NK-92 treated with Interleukin-12 subunit alpha and Interleukin-12 subunit beta, amount 100 ng/mL, for 24 hours (cell line): ENCODE results near the gene KARS1.
A peak's percentile ranks its signal among the peaks of the same experiment; 100 is the strongest.

Experiments used
- DNase-seq: peaks from one replicate; lab custom pipeline; 2025; lab: John Stamatoyannopoulos, UW

The KARS1 gene

GRCh38 chr16:75647492-75648264, at the start of gene KARS1, which contains the start of gene TERF2IP:
KARS1 (minus strand) TSS chr16:75647665; CDS start chr16:75647639, 26 bp downstream.
TERF2IP (plus strand) TSS chr16:75647773; CDS start chr16:75647883, 110 bp downstream.
- DNase-seq = peak; percentile 82

- no peak for DNase-seq
Observed at GRCh38 chr16:75695708-75696107, 48.2 kb upstream of the KARS1 start.

- no peak for DNase-seq
Observed at GRCh38 chr16:75687361-75687760, 39.9 kb upstream of the KARS1 start.

- DNase-seq = no peak
Observed at GRCh38 chr16:75682308-75682707, 34.8 kb upstream of the KARS1 start.

GRCh38 chr16:75679366-75679765, 31.9 kb upstream of the KARS1 start:
- no peak for DNase-seq

- DNase-seq = no peak
Observed at GRCh38 chr16:75676909-75677308, 29.4 kb upstream of the KARS1 start, which contains the start of gene CPHXL2. CPHXL2 (minus strand) TSS chr16:75677009; CDS start chr16:75676999, 10 bp downstream.

- DNase-seq = no peak
Observed at GRCh38 chr16:75667503-75667902, 20.0 kb upstream of the KARS1 start.

DNA sequence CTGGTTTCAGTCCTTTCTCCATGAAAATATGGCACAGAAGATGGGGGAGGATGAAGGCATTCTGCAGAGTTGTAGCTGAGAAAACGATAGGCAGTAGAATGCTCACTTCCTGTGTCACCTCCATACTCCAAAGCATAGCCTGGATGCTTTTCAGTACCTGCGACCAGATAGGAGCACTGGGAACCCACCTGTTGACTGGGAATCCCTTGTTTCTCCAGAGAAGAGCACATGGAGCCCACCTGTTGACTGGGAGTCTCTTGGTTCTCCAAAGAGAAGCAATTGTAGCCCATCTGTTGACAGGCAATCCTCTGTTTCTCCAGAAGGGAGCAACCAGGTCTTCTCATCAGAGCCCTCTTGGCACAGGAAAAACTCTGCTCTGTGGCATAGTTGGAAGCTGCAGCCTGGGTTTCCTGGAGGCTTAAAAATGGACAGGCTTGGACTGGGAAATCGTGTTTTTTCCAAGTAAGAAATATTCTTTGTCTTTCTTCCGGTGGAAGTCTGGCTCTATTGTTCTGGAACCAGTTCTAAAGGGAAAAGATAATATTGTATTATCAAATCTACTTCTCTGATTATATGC, 13.3 kb upstream of the KARS1 start:
- no peak for DNase-seq

DNA sequence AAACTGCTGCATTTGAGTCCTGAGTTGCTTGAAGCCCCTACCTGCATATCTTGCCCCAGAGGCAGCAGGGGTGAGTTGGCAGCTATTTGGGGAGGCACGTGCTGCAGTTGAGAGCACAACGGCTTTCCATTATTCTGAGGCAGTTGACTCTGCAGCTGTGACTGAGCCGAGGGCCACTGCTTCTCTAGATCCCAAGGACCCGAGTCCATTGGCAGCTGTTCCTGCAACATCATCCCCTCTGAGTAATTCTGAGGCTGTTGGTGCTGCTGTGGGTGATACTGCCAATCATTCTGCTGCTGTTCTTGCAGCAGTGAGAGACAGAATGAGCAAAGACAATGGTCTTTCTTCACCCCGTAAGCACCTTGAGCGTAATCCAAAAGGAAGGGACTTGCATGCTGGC, 12.9 kb upstream of the KARS1 start:
- DNase-seq = no peak

GRCh38 chr16:75658175-75658574, 10.7 kb upstream of the KARS1 start:
- DNase-seq = no peak

- no peak for DNase-seq
Observed at GRCh38 chr16:75653922-75654321, 6.5 kb upstream of the KARS1 start.

DNA sequence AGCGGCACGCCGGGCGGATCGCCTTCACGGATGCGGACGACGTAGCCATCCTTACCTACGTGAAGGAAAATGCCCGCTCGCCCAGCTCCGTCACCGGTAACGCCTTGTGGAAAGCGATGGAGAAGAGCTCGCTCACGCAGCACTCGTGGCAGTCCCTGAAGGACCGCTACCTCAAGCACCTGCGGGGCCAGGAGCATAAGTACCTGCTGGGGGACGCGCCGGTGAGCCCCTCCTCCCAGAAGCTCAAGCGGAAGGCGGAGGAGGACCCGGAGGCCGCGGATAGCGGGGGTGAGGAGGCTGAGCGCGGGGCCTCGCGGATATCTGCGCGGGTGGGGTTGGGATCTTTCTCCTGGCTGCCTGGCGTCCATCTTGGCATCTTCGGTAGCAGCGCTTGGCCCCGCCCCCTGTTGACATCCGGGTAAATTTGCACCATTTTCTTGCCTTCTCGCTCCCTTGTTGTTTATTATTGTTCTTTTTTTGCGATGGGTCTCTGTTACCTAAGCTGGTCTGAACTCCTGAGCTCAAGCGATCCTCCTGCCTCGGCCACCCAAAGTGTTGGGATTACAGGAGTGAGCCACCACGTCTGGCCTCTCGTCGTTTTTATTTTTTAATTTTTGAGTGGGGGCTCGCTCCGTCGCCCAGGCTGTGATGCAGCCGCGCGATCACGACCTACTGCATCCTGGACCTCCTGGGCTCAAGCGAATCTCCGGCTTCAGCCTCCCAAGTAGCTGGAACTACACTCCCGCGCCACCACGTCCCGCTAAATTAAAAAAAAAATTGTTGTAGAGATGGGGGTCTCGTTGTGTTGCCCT, 1.0 kb upstream of the KARS1 start:
- DNase-seq = peak; percentile 48

DNA sequence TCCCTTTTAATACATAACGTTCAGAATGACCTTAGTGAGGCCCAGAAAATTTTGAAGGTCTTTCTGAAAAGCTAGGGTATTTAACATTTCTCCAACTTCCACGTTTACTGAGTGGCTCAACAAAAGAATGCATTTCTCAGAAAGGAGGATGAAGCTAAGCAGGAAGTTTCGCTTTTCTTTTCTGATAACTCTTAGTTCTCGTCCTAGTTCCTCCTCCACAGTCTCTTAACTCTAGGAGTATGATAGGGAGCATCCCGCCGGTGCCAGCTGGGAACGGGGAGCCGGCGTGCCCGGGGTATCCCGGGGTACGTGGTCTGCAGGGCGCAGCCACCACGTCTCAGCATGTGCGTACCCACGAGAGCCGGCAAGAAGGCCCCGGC, 363 bp downstream of the KARS1 start:
- no peak for DNase-seq

DNA sequence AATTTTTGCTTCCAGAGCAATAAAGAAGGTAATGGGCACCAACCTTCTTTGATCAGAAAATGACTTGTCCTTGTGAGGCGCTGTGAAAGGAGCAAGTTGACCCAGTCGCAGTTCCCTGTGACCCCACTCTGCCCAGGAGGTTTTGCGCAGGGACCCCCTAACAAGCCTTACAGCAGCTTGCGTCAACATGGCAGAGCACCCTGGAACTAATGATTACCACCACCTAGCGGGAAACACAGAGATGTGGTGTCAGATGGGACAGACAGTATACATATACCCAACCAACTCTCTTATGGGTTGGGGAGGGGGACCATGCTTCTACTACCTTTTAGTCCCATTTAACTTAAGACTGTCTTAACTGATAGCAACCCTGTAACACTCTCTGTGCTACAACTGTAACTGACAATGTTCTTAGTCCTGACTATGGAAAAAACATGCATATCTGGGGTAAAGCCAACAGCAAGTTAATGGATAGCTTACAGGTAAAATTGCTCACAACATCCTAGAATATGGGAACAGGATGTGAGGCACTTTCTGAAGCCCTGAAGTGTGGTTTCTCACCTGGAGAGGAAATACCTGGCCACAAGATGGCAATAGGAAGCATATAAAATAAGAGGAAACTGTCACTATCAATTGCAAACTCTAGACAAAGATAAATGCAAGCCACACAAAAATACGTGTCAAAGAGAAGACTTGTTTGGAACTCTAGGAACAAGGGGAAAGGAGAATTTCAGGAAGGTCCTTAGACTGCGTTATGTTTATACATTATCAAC, 3.0 kb downstream of the KARS1 start:
- no peak for DNase-seq

- no peak for DNase-seq
Observed at GRCh38 chr16:75640598-75640997, 6.9 kb downstream of the KARS1 start.

- no peak for DNase-seq
Observed at GRCh38 chr16:75635036-75635435, 12.4 kb downstream of the KARS1 start.

DNA sequence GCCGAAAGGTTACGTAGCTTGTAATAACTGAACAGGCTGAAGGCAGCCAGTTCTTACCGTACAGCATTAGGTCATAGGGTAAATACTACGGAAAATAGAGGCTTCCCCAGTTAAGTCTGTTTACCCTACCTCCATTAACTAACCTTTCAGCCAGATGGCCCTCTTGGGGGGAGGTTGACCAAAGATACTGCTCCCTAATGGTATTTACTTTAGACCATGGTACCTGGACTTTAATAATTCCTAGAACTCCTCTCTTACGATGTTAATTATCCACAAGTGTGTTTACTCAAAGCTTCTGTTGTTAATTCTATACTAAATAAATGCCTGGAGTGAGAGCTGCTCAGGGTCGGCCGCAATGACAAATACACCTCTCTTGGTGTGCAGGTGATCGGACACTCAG, 14.6 kb downstream of the KARS1 start:
- no peak for DNase-seq

DNA sequence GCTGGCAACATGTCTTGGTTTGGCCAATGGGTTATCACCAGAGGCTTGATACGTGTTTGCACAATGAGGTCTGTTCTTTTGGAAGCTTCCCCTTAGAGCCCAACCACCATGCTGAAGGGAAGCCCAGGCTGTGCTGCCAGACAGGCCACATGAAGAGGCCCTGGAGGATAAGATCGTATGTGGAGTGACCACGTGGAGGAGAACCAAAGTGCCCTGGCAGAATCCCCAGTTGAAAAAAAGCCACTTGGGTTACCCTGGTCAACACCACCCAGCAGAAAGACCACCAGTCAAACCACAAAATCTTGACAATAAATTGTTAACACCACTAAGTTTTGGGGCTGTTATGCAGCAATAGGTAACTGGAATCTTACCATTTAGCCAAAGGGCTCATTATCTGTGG, 17.4 kb downstream of the KARS1 start:
- no peak for DNase-seq

- no peak for DNase-seq
Observed at GRCh38 chr16:75629132-75629531, 18.3 kb downstream of the KARS1 start.

GRCh38 chr16:75628351-75628750, 19.1 kb downstream of the KARS1 start:
- no peak for DNase-seq

- DNase-seq = no peak
Observed at GRCh38 chr16:75627851-75628250, 19.6 kb downstream of the KARS1 start.

DNA sequence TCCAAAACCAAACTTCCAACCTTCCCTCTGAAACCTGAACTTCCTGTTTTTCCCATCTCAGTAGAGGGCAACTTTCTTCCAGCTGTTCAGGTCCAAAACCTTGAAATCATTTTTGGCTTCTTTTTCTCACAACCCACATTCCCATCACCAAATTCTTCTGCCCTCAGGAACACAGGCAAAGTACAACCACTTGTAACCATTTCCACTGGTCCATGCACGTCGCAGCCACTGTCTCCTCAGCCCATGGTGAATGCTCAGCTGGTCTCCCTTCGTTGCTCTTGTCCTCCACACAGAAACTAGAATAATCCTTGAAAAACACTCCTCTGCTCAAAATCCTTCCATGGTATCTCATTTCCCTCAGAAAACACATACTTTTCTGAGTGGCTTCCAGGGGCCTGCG, 20.7 kb downstream of the KARS1 start:
- no peak for DNase-seq
